ENCODE data around the gene PRSS2.

DNA sequence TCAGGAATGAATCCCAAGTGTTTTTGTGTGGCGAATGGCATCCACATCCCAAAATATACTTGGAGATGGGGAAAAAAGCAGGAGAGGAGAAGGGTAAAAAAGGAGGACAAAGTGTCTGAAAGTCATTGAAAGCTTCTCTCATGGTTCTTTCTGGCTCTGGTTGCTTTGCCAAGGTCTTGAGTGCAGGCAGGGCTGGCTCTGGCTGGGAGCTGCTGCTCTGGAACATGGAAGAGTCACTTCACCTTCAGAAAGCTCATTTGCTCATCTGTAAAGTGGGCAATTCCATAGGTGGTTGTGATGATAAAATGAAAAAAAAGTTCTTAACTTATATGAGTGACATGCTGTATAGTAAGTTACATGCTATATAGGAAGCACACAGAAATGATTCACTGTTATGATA is 2.9 kb upstream of the PRSS2 start:
- TF ChIP-seq, protein P1, sequence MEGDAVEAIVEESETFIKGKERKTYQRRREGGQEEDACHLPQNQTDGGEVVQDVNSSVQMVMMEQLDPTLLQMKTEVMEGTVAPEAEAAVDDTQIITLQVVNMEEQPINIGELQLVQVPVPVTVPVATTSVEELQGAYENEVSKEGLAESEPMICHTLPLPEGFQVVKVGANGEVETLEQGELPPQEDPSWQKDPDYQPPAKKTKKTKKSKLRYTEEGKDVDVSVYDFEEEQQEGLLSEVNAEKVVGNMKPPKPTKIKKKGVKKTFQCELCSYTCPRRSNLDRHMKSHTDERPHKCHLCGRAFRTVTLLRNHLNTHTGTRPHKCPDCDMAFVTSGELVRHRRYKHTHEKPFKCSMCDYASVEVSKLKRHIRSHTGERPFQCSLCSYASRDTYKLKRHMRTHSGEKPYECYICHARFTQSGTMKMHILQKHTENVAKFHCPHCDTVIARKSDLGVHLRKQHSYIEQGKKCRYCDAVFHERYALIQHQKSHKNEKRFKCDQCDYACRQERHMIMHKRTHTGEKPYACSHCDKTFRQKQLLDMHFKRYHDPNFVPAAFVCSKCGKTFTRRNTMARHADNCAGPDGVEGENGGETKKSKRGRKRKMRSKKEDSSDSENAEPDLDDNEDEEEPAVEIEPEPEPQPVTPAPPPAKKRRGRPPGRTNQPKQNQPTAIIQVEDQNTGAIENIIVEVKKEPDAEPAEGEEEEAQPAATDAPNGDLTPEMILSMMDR (conservative IDR thresholded peaks at IDR 0.05) = no peak
- TF ChIP-seq ZFX (IDR thresholded peaks at IDR 0.05) = no peak

All from C4-2B (cell line).